Endothelial cell of hepatic sinusoid (primary cell): ENCODE measurements around the gene PPP1R18.

Experiments
- in situ Hi-C: cut with HindIII; loops from 2 replicates; pipeline ENCODE4 v1.10.0; 2017; ENCODE audit warnings: low sequenced_read_pairs

Gene PPP1R18

GRCh38 chr6:30670760-30671527 is 15.5 kb downstream of the PPP1R18 start:
- in situ Hi-C loops: no loop called here

DNA sequence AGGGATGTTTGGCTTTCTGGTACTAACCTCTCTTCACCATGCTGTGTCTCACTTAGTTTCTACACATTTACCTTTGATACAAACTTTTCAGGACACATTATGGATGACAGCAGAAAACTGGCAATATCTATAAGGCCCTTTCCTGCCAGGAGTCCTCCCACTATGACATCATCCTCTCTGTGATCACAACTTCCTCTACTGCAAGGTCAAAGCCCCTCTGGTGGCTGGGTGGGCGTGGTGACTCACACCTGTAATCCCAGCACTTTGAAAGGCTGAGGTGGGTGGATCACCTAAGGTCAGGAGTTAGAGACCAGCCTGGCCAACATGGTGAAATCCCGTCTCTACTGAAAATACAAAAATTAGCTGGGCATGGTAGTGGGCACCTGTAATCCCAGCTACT is 20.1 kb downstream of the PPP1R18 start:
- in situ Hi-C loops: loop anchor here (5.0 kb wide), 2 partner anchors 54 to 104 kb away; no protein-coding TSS in a partner anchor

DNA sequence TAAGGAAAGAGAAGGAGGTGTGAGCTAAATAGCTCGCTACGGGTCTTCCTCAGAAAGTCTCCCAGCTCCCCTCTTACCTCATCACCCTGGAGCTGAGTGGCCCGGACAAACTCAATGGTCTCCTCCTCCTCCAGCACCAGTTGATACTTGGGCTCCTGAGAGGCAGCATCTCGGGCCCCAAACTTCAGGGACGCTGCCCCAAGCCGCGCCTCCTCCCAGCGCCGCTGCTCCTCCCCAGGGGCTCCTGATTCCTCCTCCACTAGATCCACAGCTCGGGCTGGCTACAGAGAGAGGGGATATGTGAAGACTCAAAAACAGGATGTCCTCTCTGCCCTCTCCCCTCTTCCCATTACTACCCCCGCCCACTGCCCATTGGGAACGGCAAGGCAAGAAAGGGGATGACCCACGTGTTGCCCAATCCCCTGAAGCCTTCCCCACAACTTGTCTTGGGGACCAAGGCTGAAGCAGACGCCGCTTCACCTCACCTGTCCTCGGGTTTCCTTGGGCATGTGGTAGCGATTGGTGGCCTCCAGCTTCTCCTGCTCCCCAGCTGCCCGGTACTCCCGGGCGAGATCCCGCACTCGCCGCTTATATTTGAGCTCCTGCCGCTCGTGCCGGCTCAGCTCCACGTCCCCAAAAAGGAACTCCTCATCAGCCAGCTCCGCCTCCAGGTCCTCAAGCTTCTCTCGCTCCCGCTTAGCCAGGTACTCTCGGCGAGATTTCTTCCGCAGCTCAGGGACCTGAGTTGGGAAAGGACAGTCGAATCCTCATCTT is 21.3 kb downstream of the PPP1R18 start:
- in situ Hi-C loops: loop anchor here (5.0 kb wide), 2 partner anchors 53 to 103 kb away; no protein-coding TSS in a partner anchor

GRCh38 chr6:30657922-30658321 is 28.5 kb downstream of the PPP1R18 start:
- in situ Hi-C loops: loop anchor here (10.0 kb wide), 1 partner anchor 113 kb away; no protein-coding TSS in a partner anchor

DNA sequence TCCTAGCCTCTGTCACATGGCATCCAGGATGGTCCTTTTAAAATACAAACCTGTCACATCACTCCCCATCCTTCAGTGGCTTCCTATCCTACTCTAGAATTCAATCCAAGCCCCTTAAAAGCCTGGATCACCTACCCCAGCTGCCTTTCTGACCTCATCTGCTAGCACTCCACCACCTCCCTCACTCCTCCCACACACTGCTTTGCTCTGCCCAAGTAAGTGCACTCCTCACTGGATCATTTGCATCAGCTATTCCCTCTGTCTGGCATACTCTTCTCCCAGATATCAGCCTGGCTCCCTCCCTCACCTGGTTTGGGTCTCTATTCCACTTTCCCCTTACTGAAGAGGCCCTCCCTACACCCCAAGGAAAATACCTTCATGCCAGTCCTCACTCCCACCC is 29.0 kb downstream of the PPP1R18 start:
- in situ Hi-C loops: loop anchor here (10.0 kb wide), 1 partner anchor 113 kb away; no protein-coding TSS in a partner anchor

- in situ Hi-C loops: loop anchor here (10.0 kb wide), 1 partner anchor 112 kb away; no protein-coding TSS in a partner anchor
These were observed 29.9 kb downstream of the PPP1R18 start for GRCh38 chr6:30656513-30656912.

GRCh38 chr6:30655743-30656094 is 30.7 kb downstream of the PPP1R18 start:
- in situ Hi-C loops: loop anchor here (10.0 kb wide), 1 partner anchor 111 kb away; no protein-coding TSS in a partner anchor

GRCh38 chr6:30654798-30655742 is 31.4 kb downstream of the PPP1R18 start:
- in situ Hi-C loops: loop anchor here (10.0 kb wide), 1 partner anchor 110 kb away; no protein-coding TSS in a partner anchor

DNA sequence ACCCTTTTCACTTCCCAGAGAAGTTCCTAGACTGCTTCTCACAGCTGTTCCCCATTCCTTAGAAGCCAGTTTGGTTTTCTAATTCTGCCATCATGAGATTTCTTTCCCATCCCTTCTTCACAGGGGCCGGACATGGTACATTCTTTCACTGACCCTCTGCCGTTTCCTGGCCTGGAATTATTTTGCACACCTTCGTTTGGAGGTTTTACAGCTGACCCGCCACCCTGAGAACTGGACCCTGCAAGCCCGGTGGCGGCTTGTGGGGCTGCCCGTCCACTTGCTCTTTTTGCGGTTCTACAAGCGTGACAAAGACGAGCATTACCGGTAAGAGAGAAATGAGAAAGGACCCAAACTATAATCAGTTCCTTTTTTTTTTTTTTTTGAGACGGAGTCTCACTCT is 35.3 kb downstream of the PPP1R18 start:
- in situ Hi-C loops: loop anchor here (10.0 kb wide), 1 partner anchor 106 kb away; no protein-coding TSS in a partner anchor

GRCh38 chr6:30647242-30648116 is 39.0 kb downstream of the PPP1R18 start:
- in situ Hi-C loops: no loop called here

GRCh38 chr6:30646450-30647241 is 39.8 kb downstream of the PPP1R18 start, which contains the start of gene C6orf136:
TSS of gene C6orf136 (plus strand) at chr6:30647133. CDS start at chr6:30647232, 99 bp downstream.
- in situ Hi-C loops: no loop called here

DNA sequence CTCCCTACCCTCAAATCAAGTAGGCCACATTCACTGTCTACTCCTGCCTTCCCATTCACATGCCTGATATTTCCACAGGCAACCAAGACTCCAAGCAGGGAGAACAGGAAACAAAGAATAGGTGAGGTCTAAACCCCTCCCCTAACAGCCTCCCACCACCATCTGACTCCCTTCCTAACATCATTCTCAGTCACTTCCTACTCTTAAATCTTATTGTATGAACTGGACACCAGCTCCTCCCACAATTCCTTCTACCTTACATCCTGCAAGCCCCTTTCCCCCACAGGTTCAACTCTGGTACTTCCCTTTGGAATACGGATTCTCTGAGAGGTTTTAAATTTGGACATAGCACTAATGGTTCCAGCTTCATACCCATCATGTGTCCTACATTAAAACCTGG is 40.5 kb downstream of the PPP1R18 start:
- in situ Hi-C loops: no loop called here

- in situ Hi-C loops: no loop called here
These were observed 41.7 kb downstream of the PPP1R18 start for GRCh38 chr6:30644769-30645168.

DNA sequence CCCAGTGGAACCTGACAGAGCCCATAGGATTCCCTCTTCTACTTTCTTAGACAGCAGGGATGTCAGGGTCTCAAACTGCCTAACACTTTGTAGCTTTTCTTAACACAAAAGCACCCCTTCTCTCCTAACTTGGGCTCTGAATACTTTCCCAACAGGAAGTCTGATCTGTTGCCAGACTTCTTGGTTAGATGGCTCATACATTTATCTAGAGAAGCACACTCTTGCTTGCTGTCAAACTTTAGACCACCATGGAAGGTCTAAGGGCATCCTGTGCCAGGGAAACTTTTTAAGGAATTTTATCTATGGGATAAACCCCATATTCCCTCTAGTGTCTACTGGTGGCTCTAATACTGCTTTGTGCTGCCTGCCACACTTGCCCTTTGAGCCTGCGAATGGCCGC is 42.8 kb downstream of the PPP1R18 start:
- in situ Hi-C loops: no loop called here

DNA sequence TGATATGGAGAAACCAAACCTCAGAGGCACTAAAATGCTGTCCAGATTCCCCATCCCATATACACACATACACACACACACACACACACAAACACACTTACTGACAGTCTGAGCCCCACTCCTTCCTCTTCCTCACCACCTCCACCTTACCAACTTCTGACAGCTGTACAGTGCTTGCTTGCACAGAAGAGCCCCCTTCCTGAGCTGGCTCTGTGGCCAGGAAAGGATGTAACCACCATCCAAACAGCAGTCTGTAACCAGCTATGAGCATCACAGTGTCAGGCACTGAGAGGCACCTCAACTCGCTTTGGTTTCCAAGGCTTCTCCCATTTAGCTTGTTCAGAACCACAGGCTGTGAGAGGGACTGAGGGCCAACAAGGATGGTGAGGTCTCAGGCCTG is 45.4 kb downstream of the PPP1R18 start:
- in situ Hi-C loops: no loop called here

DNA sequence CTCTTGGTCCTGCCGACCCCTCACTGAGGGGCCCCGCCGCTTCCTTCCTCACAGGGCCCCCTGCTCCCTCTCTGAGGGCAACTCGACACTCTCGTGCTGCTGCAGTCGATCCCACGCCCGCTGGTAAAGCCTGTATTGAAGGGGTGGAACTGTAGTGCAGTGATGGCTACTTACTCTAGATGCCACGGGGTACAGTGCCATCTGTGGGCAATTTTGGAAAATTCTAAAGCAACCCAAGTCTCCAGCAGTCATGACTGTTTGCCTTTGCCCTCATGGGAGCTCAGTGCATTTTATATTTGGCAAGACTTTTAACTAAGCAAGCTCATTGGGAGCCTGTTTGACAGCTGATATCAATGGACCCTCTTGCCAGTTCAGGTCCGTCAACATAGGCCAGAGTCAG is 46.0 kb downstream of the PPP1R18 start:
- in situ Hi-C loops: no loop called here

DNA sequence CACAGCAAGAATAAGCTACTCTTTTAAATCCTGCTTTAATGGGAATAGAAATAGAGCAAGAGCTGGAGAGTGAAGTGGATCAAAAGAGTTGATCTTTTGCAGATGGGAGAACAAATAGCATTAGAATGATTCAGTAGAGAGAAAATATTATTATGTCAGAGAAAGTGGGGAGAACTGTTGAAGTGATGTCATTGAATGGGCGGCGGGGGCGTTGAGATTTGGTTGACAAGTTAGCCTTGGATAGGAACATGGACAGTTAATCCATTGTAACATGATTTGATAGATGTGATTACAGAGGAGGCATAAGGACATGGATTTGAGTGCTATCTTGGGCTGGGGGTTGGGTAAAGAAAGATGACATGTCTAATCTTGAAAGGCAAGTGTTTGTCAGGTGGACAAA is 50.6 kb downstream of the PPP1R18 start:
- in situ Hi-C loops: no loop called here

DNA sequence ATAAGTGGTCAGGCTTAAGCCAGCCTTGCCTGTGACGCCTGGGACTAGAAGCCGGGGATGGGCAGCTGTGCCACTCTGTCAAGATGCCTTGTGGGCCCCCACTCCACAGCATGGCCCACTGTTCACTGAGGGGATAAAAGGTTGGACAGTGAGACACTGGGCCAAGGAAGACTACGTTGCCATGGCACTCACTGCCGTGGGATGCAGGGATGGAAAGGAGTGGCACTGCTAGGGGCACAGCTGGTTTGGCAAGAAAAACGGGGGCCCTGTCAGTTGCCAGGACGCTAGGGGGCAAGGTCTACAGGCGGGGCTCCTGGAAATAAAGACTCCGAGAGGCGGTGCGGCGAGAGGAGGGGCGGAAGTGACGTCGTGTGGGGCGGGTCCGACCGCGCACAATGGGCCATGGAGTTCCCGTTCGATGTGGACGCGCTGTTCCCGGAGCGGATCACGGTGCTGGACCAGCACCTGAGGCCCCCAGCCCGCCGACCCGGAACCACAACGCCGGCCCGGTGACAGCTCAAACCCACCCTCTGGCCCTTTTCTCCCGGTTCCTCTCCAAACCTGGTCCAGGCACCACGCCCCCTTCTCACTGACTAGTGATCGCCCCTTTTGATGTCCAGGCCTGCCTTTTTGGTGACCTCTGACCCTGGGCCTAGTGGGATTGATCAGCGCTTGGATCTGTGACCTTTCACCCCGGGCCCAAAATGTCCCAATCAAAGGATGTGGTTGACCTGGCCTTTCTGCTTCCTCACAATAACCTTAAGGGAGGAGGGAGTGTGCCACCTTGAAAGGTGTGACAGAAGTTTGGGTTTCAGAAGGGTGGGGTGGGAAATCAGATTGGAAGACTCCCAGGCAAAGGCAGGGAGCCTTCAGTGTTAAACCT is 59.7 kb downstream of the PPP1R18 start, which contains the start of gene ATAT1:
TSS of gene ATAT1 (plus strand) at position 391 of the 883 bp plus-strand sequence.
- in situ Hi-C loops: no loop called here
